T-helper 17 cell (primary cell): ENCODE results near the gene CAMLG. TPM values are rescaled to one million over a fixed set of nuclear protein-coding genes. Genes with fewer than 3 reads are reported as not detected.

Source experiments
- ATAC-seq: fragments of 150-1000 bp; cut with Tn5 transposase; 2 replicates; pipeline ENCODE4 v1.10.0; 2021; ENCODE audit warnings: mild to moderate bottlenecking, moderate library complexity
- DNase-seq, 3 donors: peaks; one replicate each; pipeline versions ENCODE4 v3.0.0 to v3.0.0-alpha.2; 2020 to 2021
- H3K9me3 ChIP-seq: one replicate; pipeline ENCODE4 v1.7.0; 2013; ENCODE audit warnings: low read length, mild to moderate bottlenecking; ENCODE audit not compliant: control insufficient read depth, poor library complexity, severe bottlenecking
- H3K27ac Mint-ChIP-seq: one replicate; pipeline ENCODE4 v1.8.0; 2022; ENCODE audit warnings: mild to moderate bottlenecking, moderate library complexity, mixed read lengths
- H3K27me3 Mint-ChIP-seq: one replicate; pipeline ENCODE4 v1.8.0; 2022; ENCODE audit warnings: mixed read lengths
- H3K36me3 Mint-ChIP-seq: one replicate; pipeline ENCODE4 v1.8.0; 2022; ENCODE audit warnings: low read depth, mixed read lengths
- H3K4me1 Mint-ChIP-seq: one replicate; pipeline ENCODE4 v1.8.0; 2022; ENCODE audit warnings: mild to moderate bottlenecking, mixed read lengths
- H3K4me3 Mint-ChIP-seq: one replicate; pipeline ENCODE4 v1.8.0; 2022; ENCODE audit warnings: mild to moderate bottlenecking, moderate library complexity, mixed read lengths
- total RNA-seq, 4 donors: library from RNA in 2 of 4; stranded (reverse) in 2 of 4; gene quantifications; one replicate each; pipeline ENCODE4 v1.2.3 and lab custom pipeline; 2022 to 2026

The CAMLG gene
- total RNA-seq, 2 donors from 2014 or later, result 31.0 to 35.4 TPM

DNA sequence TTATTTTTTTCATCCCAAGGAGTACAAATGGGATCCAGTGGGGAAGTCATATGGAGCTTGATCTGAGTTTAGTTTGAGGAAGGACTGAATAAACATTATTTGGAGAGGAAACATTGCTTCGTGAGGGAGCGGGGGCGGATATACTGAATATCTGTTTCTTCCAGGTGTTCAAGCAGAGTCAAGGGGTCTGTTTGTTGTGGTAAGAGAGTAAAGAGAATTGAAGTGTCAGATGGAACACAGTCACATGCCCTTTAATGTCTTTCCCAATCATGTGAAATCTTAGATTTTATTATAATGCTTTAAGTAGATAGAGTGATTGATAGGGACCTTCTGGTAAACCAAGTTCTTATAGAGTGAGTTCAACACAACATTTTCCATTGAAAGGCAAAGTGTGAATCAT, 53.9 kb downstream of the CAMLG start:
- peak overlapping the region; percentile 83 for H3K27ac Mint-ChIP-seq

DNA sequence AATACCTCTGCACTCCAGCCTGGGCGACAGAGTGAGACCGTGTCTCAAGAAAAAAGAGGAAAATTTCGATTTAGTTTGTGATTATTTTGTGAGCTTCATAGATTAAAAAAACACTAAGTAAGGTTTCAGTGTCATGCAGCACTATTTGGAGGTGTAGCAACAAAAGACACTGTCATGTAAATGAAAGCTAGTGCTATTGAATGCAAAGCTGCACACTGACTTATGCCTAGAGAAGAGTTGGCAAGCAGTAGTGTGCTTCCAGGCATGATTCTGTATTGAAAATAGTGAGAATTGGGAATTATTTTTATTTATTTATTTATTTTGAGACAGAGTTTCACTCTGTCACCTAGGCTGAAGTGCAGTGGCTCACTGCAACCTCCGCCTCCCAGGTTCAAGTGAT, 54.8 kb downstream of the CAMLG start:
- peaks cover 2% of the 10 kb centered on the region for H3K36me3 Mint-ChIP-seq

More for the DNA sequence above, 53.9 kb downstream of the CAMLG start:
- Mint-ChIP-seq H3K4me1 (peaks cover 3% of the 10 kb centered on the region), H3K27me3 (no peaks in the 10 kb centered on the region), H3K4me3 (no peak overlapping the region), H3K36me3 (peaks cover 2% of the 10 kb centered on the region)
- no peak for ATAC-seq
- no peak for DNase-seq
- no peaks in the 10 kb centered on the region for H3K9me3 ChIP-seq

DNA sequence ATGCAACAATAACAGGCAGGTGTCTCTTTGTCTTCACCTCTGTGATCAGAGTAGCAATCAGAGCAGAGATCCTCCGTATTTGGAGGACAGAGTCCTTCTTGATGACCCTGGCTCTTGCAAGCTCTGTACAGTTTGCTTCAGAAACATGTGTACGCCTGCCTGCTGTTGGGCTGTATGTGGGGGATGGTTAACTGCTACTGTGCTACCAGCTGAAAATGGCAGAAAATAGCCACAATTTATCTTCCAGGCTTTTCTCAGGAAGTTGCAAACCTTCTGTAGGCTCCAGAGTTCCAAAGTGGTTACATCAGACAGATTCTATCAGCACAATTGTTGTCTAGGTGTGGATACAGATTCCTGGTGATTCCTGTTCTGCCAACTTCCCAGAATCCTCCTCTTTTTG, 55.7 kb downstream of the CAMLG start:
- peaks cover 5% of the 10 kb centered on the region for H3K36me3 Mint-ChIP-seq
- peaks cover 5% of the 10 kb centered on the region for H3K4me1 Mint-ChIP-seq
- ATAC-seq (no peak), DNase-seq (no peak)
- no peak overlapping the region for H3K27ac Mint-ChIP-seq
- no peak overlapping the region for H3K4me3 Mint-ChIP-seq
- no peaks in the 10 kb centered on the region for H3K27me3 Mint-ChIP-seq
- no peaks in the 10 kb centered on the region for H3K9me3 ChIP-seq

More for the DNA sequence above, 54.8 kb downstream of the CAMLG start:
- ATAC-seq (no peak), DNase-seq (no peak)
- Mint-ChIP-seq H3K4me3 (no peak overlapping the region), H3K27ac (peak overlapping the region; percentile 83), H3K4me1 (peaks cover 3% of the 10 kb centered on the region), H3K27me3 (no peaks in the 10 kb centered on the region)
- H3K9me3 ChIP-seq, result no peaks in the 10 kb centered on the region

DNA sequence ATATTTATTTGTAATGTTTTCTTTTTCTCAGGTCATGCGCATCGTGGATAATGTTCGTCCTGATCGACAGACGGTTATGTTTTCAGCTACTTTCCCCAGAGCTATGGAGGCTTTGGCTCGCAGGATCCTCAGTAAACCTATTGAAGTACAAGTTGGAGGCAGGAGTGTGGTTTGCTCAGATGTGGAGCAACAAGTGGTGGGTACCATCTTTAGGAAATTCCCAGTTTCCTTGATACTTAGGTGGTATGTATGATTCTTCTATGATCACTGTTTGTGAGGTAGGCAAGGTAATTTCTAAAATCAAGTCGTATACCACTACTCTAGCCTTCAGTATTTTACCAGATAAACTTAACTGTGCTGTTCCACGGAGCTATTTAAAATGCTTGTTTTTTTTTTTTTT, 56.5 kb downstream of the CAMLG start:
- peaks cover 5% of the 10 kb centered on the region for H3K4me1 Mint-ChIP-seq
- H3K9me3 ChIP-seq, result no peaks in the 10 kb centered on the region
- no peak for ATAC-seq
- no peak overlapping the region for H3K27ac Mint-ChIP-seq
- H3K27me3 Mint-ChIP-seq, result no peaks in the 10 kb centered on the region
- peaks cover 5% of the 10 kb centered on the region for H3K36me3 Mint-ChIP-seq
- no peak for DNase-seq
- H3K4me3 Mint-ChIP-seq, result no peak overlapping the region

GRCh38 chr5:134798468-134798867, 60.1 kb downstream of the CAMLG start:
- ATAC-seq, result no peak
- DNase-seq, result no peak
- Mint-ChIP-seq H3K36me3 (peaks cover 3% of the 10 kb centered on the region), H3K27ac (no peak overlapping the region), H3K27me3 (no peaks in the 10 kb centered on the region), H3K4me1 (peaks cover 5% of the 10 kb centered on the region), H3K4me3 (no peak overlapping the region)
- no peaks in the 10 kb centered on the region for H3K9me3 ChIP-seq

Other genes starting within 250 kb of the CAMLG start
- gene JADE2, start 212.9 kb upstream of the CAMLG start, total RNA-seq, result 100 to 1,000 TPM; 129 to 138 TPM
- gene SAR1B, start 105.7 kb upstream of the CAMLG start, total RNA-seq, result 10 to 100 TPM; 33.7 to 47.5 TPM
- 10 to 100 TPM; 17.0 to 21.0 TPM for gene SEC24A, start 89.8 kb upstream of the CAMLG start, total RNA-seq
- gene DDX46, start 20.2 kb downstream of the CAMLG start, total RNA-seq, result 10 to 100 TPM; 47.2 to 52.7 TPM
- 10 to 100 TPM; 23.9 to 29.5 TPM for gene C5orf24, start 107.4 kb downstream of the CAMLG start, total RNA-seq
- gene TXNDC15, start 135.8 kb downstream of the CAMLG start, total RNA-seq, result 10 to 100 TPM; 31.5 to 36.5 TPM
- 10 to 100 TPM in 1 of 2 donors, 1 to 10 TPM in 1; 9.0 to 10.9 TPM for gene PCBD2, start 166.6 kb downstream of the CAMLG start, total RNA-seq
- under 1 TPM; 0.50 TPM for gene CATSPER3, start 229.4 kb downstream of the CAMLG start, total RNA-seq